Heart right ventricle (tissue), 16 donors: ENCODE measurements around the gene YWHAE. TPM values are rescaled to one million over a fixed set of nuclear protein-coding genes. Genes with fewer than 3 reads are reported as not detected.
"Not testable (repeated sequence)": the region's sequence is repeated elsewhere in the genome, so short reads cannot be mapped to it uniquely, and the experiment has no call there.

Source experiments
- ATAC-seq, 8 donors: fragments of 200-7000 bp; cut with Tn5 transposase; one replicate each; pipeline ENCODE4 v1.9.1; 2020; ENCODE audit warnings: mild to moderate bottlenecking in 8 of 8, moderate library complexity in 8 of 8, moderate number of reproducible peaks in 1 of 8
- DNase-seq, 2 donors: peaks; one replicate each; pipeline ENCODE4 v3.0.0-alpha.2; 2020
- H3K27ac ChIP-seq, 10 donors: fragments of 200-600 bp; sonication (generic) in 2 of 10; one replicate each; pipeline versions ENCODE4 v1.5.0 to v1.8.0; 2020 to 2022; ENCODE audit warnings: mild to moderate bottlenecking in 3 of 10
- H3K27me3 ChIP-seq, 7 donors: fragments of 200-600 bp; one replicate each; pipeline ENCODE4 v1.8.0; 2021 to 2022; ENCODE audit warnings: mild to moderate bottlenecking in 2 of 7
- H3K36me3 ChIP-seq, 9 donors: fragments of 200-600 bp; sonication (generic) in 1 of 9; one replicate each; pipeline versions ENCODE4 v1.5.0 to v1.8.0; 2020 to 2022; ENCODE audit warnings: mild to moderate bottlenecking in 2 of 9
- H3K4me1 ChIP-seq, 9 donors: fragments of 200-600 bp; sonication (generic) in 1 of 9; one replicate each; pipeline versions ENCODE4 v1.5.0 to v1.8.0; 2020 to 2022; ENCODE audit warnings: mild to moderate bottlenecking in 4 of 9
- H3K4me3 ChIP-seq, 10 donors: fragments of 200-600 bp; sonication (generic) in 2 of 10; one replicate each; pipeline versions ENCODE4 v1.5.0 to v1.8.0; 2020 to 2022; ENCODE audit warnings: mild to moderate bottlenecking in 7 of 10, moderate library complexity in 2 of 10
- H3K9me3 ChIP-seq, 11 donors: fragments of 200-600 bp in 10 of 11; sonication (generic) in 2 of 11; one replicate each; pipeline versions ENCODE4 v1.5.0 to v1.8.0; 2013 to 2022; ENCODE audit warnings: mild to moderate bottlenecking in 2 of 11, control low read depth in 1 of 11, moderate library complexity in 1 of 11
- CTCF ChIP-seq, 9 donors: fragments of 200-600 bp; sonication (generic) in 2 of 9; IDR thresholded peaks; one replicate each; pipeline versions ENCODE4 v1.5.0 to v1.8.0; 2021 to 2022; ENCODE audit warnings: antibody characterized with exemption in 9 of 9, mild to moderate bottlenecking in 5 of 9, moderate library complexity in 1 of 9
- WGBS, 2 donors: extraction: QIAGEN DNeasy Blood & Tissue Kit; methylation state at CpG; one replicate each; pipeline ENCODE4 v1.1.7; 2013; ENCODE audit warnings: inconsistent platforms in 1 of 2; 5-methylcytosine and 5-hydroxymethylcytosine counted together
- intact Hi-C, 10 donors: fragments of 100-400 bp; cut with DNase I; formaldehyde crosslinking; loops; one replicate each; pipeline versions ENCODE4 v1.11.1 to v1.14.2; 2022
- polyA plus RNA-seq, 2 donors: library from polyadenylated mRNA; stranded (reverse); fragments of 200-250 nt; gene quantifications; one replicate each; pipeline ENCODE4 v1.2.3, GENCODE V29; 2013
- total RNA-seq, 10 donors: library from RNA; stranded (reverse); fragmentation: NEBNext Ultra II Directional in 3 of 10; extraction: Animal tissue kit (Norgen Biotek cat#: 25700) in 3 of 10; gene quantifications; one replicate each; pipeline versions ENCODE4 v1.2.1 to v1.2.4, GENCODE V29; 2021 to 2023
- donor health status: Arrhythmogenic right ventricular cardiomyopathy.
- donor health status: ischemic (EF 13 %, LVEDD 7.1; RV severe dilation, severe dysfunction).
- donor health status: healthy with polysubstance abuse.
- donor health status: DM: no; HTN: yes; CAD: no.
- donor health status: DM: no; HTN: no; CAD: no.
- donor health status: ischemic (EF 25% LVEDD 6.9; RV normal size, moderate dysfunction).
- donor health status: ischemic (EF 25% LVEDD 5.7; RV mildly dilated, moderate dysfunction).
- donor health status: healthy.
- donor health status: DM: yes; HTN: yes; CAD: no.
- donor health status: Ischemic cardiomyopathy.
- donor health status: ischemic (EF 35%, LVEDD 5.7; RV mildly dilated, moderate dysfunction).
- donor health status: nonischemic (EF 11% LVEDD 7.7; RV severe dilation, severe dysfunction).
- donor health status: DM: yes; HTN: yes; CAD: no.
- donor health status: PGD.
- donor health status: ischemic (EF 29% LVEDD 5.4; RV normal size, mild dysfunction).
- donor health status: nonischemic (EF 23%, LVEDD 6.1; RV moderate dilation, normal function).

YWHAE gene
- total and polyA plus RNA-seq, 12 donors: 478 to 791 (median 614) TPM

- Histone ChIP-seq H3K4me3 (no peak overlapping the region), H3K4me1 (peaks cover 5 to 33% (median 20%) of the 10 kb centered on the region in 9 donors), H3K36me3 (peaks cover 0 to 83% (median 19%) of the 10 kb centered on the region in 9 donors), H3K9me3 (no peaks in the 10 kb centered on the region), H3K27me3 (no peaks in the 10 kb centered on the region), H3K27ac (no peak overlapping the region)
- ATAC-seq (no peak), DNase-seq (no peak)
- TF ChIP-seq CTCF (IDR thresholded peaks at IDR 0.05): no peak
- intact Hi-C loops: no loop called here
- WGBS, 2 donors: 96 to 97% methylated on average over 11 of the region's 11 CpGs
Observed at GRCh38 chr17:1420163-1420562, 20.1 kb upstream of the YWHAE start.

GRCh38 chr17:1418476-1418875, 18.5 kb upstream of the YWHAE start:
- H3K27me3 ChIP-seq: not testable (repeated sequence)

GRCh38 chr17:1416414-1416813, 16.4 kb upstream of the YWHAE start:
- peaks cover 0 to 9% (median 0%) of the 10 kb centered on the region in 11 donors for H3K9me3 ChIP-seq
- H3K27ac ChIP-seq: no peak overlapping the region
- intact Hi-C loops: loop anchor here in 1 of 10 donors (5.0 kb wide), 1 partner anchor 106 kb away; no protein-coding TSS in a partner anchor
- H3K4me3 ChIP-seq: no peak overlapping the region
- H3K36me3 ChIP-seq: peaks cover 0 to 47% (median 8%) of the 10 kb centered on the region in 9 donors
- 94 to 96% methylated on average over 5 of the region's 5 CpGs for WGBS, 2 donors
- TF ChIP-seq CTCF (IDR thresholded peaks at IDR 0.05): no peak
- H3K27me3 ChIP-seq: no peaks in the 10 kb centered on the region
- DNase-seq (no peak), ATAC-seq (no peak)
- H3K4me1 ChIP-seq: peaks cover 0 to 28% (median 25%) of the 10 kb centered on the region in 9 donors

More at GRCh38 chr17:1418476-1418875, 18.5 kb upstream of the YWHAE start:
- ATAC-seq, DNase-seq, H3K9me3 ChIP-seq, H3K4me3 ChIP-seq, H3K27ac ChIP-seq: not testable (repeated sequence)
- WGBS, 2 donors: 96% methylated on average over 10 of the region's 10 CpGs
- H3K4me1 ChIP-seq: peaks cover 8 to 33% (median 20%) of the 10 kb centered on the region in 9 donors
- H3K36me3 ChIP-seq: peaks cover 0 to 67% (median 18%) of the 10 kb centered on the region in 9 donors
- intact Hi-C loops: loop anchor here in 1 of 10 donors (5.0 kb wide), 1 partner anchor 104 kb away; no protein-coding TSS in a partner anchor

DNA sequence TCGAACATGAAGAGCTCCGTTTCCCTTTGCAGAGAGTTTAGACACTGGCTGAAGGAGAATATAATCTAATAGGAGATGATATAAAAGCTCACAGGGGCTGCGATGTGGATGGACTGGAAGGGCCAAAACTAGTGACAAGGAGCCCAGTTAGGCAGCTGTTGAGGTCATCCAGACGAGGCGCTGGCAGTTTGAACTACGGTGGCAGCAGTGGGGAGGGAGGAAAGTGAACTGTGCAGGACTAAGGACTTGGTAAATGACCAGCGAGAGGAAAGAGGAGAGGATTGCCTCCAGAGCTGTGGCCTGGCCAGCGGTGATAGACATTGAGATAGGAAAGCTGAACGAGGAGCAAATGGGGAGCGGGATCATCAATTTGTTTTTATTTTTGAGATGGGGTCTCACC, 14.6 kb upstream of the YWHAE start:
- intact Hi-C loops: loop anchor here in 1 of 10 donors (5.0 kb wide), 1 partner anchor 108 kb away; no protein-coding TSS in a partner anchor
- peak overlapping the region in 6 of 10 donors; percentile 2 to 60 (median 35) for H3K27ac ChIP-seq
- peaks cover 0 to 29% (median 1%) of the 10 kb centered on the region in 9 donors for H3K36me3 ChIP-seq

More for the DNA sequence above, 14.6 kb upstream of the YWHAE start:
- peak in 4 of 8 donors; percentile 9 to 24 (median 18) for ATAC-seq
- no peaks in the 10 kb centered on the region for H3K27me3 ChIP-seq
- no peak for DNase-seq
- peaks cover 0 to 9% (median 0%) of the 10 kb centered on the region in 11 donors for H3K9me3 ChIP-seq
- WGBS, 2 donors: 69 to 71% methylated on average over 10 of the region's 10 CpGs
- no peak for TF ChIP-seq CTCF (IDR thresholded peaks at IDR 0.05)
- H3K4me3 ChIP-seq: no peak overlapping the region
- H3K4me1 ChIP-seq: peaks cover 0 to 28% (median 25%) of the 10 kb centered on the region in 9 donors
